B cell (primary cell): ENCODE results near the gene SST. TPM values are rescaled to one million over a fixed set of nuclear protein-coding genes. Genes with fewer than 3 reads are reported as not detected.

Experiments
- ATAC-seq: fragments of 200-7000 bp; cut with Tn5 transposase; one replicate; pipeline ENCODE4 v1.10.0; 2021; ENCODE audit warnings: low read depth, mild to moderate bottlenecking, moderate number of reproducible peaks, moderate library complexity
- CTCF ChIA-PET: fragments of 350-600 bp; sonication (Branson Sonifier 250); formaldehyde crosslinking; loops from one replicate; lab custom pipeline; 2021; ENCODE audit warnings: antibody characterized with exemption, inconsistent platforms; lab: Charles Lee
- POLR2A ChIA-PET: fragments of 350-600 bp; sonication (Branson Sonifier 250); formaldehyde crosslinking; loops from one replicate; lab custom pipeline; 2021; ENCODE audit warnings: antibody characterized with exemption; lab: Charles Lee
- DNase-seq: peaks from one replicate; pipeline ENCODE4 v3.0.0; 2013
- H2AFZ ChIP-seq: 2 replicates; pipeline ENCODE4 v1.6.1; 2012; ENCODE audit warnings: mild to moderate bottlenecking, low read depth, low read length; ENCODE audit not compliant: insufficient read depth, poor library complexity, severe bottlenecking
- H3K27ac ChIP-seq, 2 donors: 1 replicate in 1 of 2; 2 replicates in 1 of 2; pipeline ENCODE4 v1.5.1; 2012 to 2013; ENCODE audit warnings: low read length in 2 of 2, mild to moderate bottlenecking in 2 of 2, moderate library complexity in 1 of 2
- H3K27me3 ChIP-seq, 4 experiments: fragments of 200-600 bp in 1 of 4; sonication (generic) in 1 of 4; replicated peaks in 1 of 4; 1 replicate in 2 of 4; 2 replicates in 2 of 4; pipeline versions ENCODE4 v1.6.1 to v1.7.0; 2013 to 2016; ENCODE audit warnings: low read length in 3 of 4, mild to moderate bottlenecking in 2 of 4, mixed read lengths in 1 of 4, moderate library complexity in 1 of 4; ENCODE audit not compliant: insufficient read depth in 4 of 4, control insufficient read depth in 3 of 4; ENCODE audit errors: control extremely low read depth in 1 of 4
- H3K36me3 ChIP-seq, 2 experiments: replicated peaks in 1 of 2; 1 replicate in 1 of 2; 2 replicates in 1 of 2; pipeline versions ENCODE4 v1.6.1 to v1.7.1; 2013; ENCODE audit warnings: low read length in 1 of 2; ENCODE audit not compliant: insufficient read depth in 2 of 2, control insufficient read depth in 1 of 2; ENCODE audit errors: control extremely low read depth in 1 of 2, extremely low read depth in 1 of 2
- H3K4me1 ChIP-seq, 2 donors: fragments of 200-600 bp in 1 of 2; sonication (generic) in 1 of 2; 1 replicate in 1 of 2; 2 replicates in 1 of 2; pipeline versions ENCODE4 v1.5.1 to v1.6.1; 2013 to 2017; ENCODE audit warnings: low read length in 2 of 2; ENCODE audit not compliant: control insufficient read depth in 2 of 2, insufficient read depth in 2 of 2
- H3K4me2 ChIP-seq: replicated peaks from 2 replicates; pipeline ENCODE3; 2012; ENCODE audit warnings: mild to moderate bottlenecking, low read depth, low read length; ENCODE audit not compliant: poor library complexity, severe bottlenecking
- H3K4me3 ChIP-seq, 5 experiments: fragments of 200-600 bp in 1 of 5; sonication (generic) in 1 of 5; 1 replicate in 3 of 5; 2 replicates in 2 of 5; pipeline versions ENCODE4 v1.5.1 to v1.7.0; 2011 to 2016; ENCODE audit warnings: low read length in 4 of 5, mild to moderate bottlenecking in 4 of 5, low read depth in 2 of 5, control low read depth in 1 of 5, moderate library complexity in 1 of 5; ENCODE audit not compliant: insufficient read depth in 1 of 5; ENCODE audit errors: control extremely low read depth in 1 of 5, extremely low read depth in 1 of 5
- H3K79me2 ChIP-seq: fragments of 200-600 bp; sonication (generic); one replicate; pipeline ENCODE4 v1.6.0; 2016; ENCODE audit warnings: low read length; ENCODE audit not compliant: control insufficient read depth, insufficient read depth
- H3K9ac ChIP-seq: fragments of 200-600 bp; sonication (generic); 2 replicates; pipeline ENCODE4 v1.6.1; 2017; ENCODE audit warnings: mild to moderate bottlenecking, low read length, moderate library complexity
- H3K9me3 ChIP-seq, 3 donors: one replicate each; pipeline versions ENCODE4 v1.6.1 to v1.7.1; 2013; ENCODE audit warnings: low read length in 2 of 3; ENCODE audit not compliant: control insufficient read depth in 2 of 3, insufficient read depth in 1 of 3; ENCODE audit errors: control extremely low read depth in 1 of 3
- H4K20me1 ChIP-seq: 2 replicates; pipeline ENCODE4 v1.6.0; 2012; ENCODE audit warnings: mild to moderate bottlenecking, low read length; ENCODE audit not compliant: insufficient read depth, control insufficient read depth, poor library complexity, severe bottlenecking
- H3K27ac Mint-ChIP-seq: one replicate; pipeline ENCODE4 v1.8.0; 2021; ENCODE audit warnings: mixed read lengths
- H3K27me3 Mint-ChIP-seq: one replicate; pipeline ENCODE4 v1.8.0; 2021; ENCODE audit warnings: mixed read lengths
- H3K4me1 Mint-ChIP-seq: one replicate; pipeline ENCODE4 v1.8.0; 2021; ENCODE audit warnings: mixed read lengths
- H3K4me3 Mint-ChIP-seq: one replicate; pipeline ENCODE4 v1.8.0; 2021; ENCODE audit warnings: mixed read lengths
- H3K9me3 Mint-ChIP-seq: one replicate; pipeline ENCODE4 v1.8.0; 2022; ENCODE audit warnings: mixed read lengths; ENCODE audit not compliant: insufficient read depth
- CTCF ChIP-seq: fragments of 200-600 bp; IDR thresholded peaks from one replicate; pipeline ENCODE4 v1.8.0; 2022; ENCODE audit warnings: antibody characterized with exemption, mild to moderate bottlenecking
- EZH2 ChIP-seq: IDR thresholded peaks from 2 replicates; pipeline ENCODE4 v1.6.1; 2012; ENCODE audit warnings: borderline replicate concordance, low read depth, mild to moderate bottlenecking, moderate library complexity, low read length; ENCODE audit not compliant: insufficient read depth, poor library complexity, severe bottlenecking
- WGBS: methylation state at CpG from one replicate; pipeline ENCODE4 v1.1.5; 2013; ENCODE audit warnings: missing lambda C conversion rate; ENCODE audit not compliant: insufficient coverage; 5-methylcytosine and 5-hydroxymethylcytosine counted together
- intact Hi-C: fragments of 100-400 bp; cut with micrococcal nuclease; formaldehyde crosslinking; loops from one replicate; pipeline ENCODE4 v1.10.0; 2022
- polyA plus RNA-seq: library from polyadenylated mRNA; depleted of rRNA; stranded (reverse); fragments of >200 nt; gene quantifications from 2 replicates; pipeline ENCODE4 v1.2.3, GENCODE V29; 2012
- total RNA-seq, 2 donors: library from RNA; stranded (reverse); fragments of 120-200 nt in 1 of 2; gene quantifications; 1 replicate in 1 of 2; 2 replicates in 1 of 2; pipeline versions ENCODE4 v1.2.3 to v1.2.4, GENCODE V29; 2013 to 2022

SST gene
- total and polyA plus RNA-seq, 2 donors (not counting 1 experiment from before 2014, with no cell fraction given) = not detected

- Mint-ChIP-seq H3K27me3 (peaks cover 38% of the 10 kb centered on the region), H3K27ac (no peak overlapping the region), H3K9me3 (peaks cover 2% of the 10 kb centered on the region), H3K4me3 (no peak overlapping the region), H3K4me1 (no peaks in the 10 kb centered on the region)
- no peak for TF ChIP-seq CTCF
- Histone ChIP-seq H3K4me2 (no peak overlapping the region), H3K36me3 (no peaks in the 10 kb centered on the region), H3K9ac (no peak overlapping the region), H3K4me3 (no peak overlapping the region), H3K9me3 (no peaks in the 10 kb centered on the region), H3K4me1 (no peaks in the 10 kb centered on the region), H3K27me3 (peaks cover 0 to 3% (median 1%) of the 10 kb centered on the region in 4 experiments), H4K20me1 (no peaks in the 10 kb centered on the region), H3K27ac (no peak overlapping the region), H2AFZ (no peak overlapping the region), H3K79me2 (no peaks in the 10 kb centered on the region)
- no peak for DNase-seq
- POLR2A ChIA-PET = no interaction called here
- WGBS = 75% methylated on average over 2 of the region's 2 CpGs
- CTCF ChIA-PET = interaction anchor here (1.4 to 1.9 kb wide), 2 partner anchors 25 to 38 kb away, joined by 4 to 5 read pairs; no protein-coding TSS in a partner anchor
- ATAC-seq = no peak
- intact Hi-C loops = no loop called here
Measured at GRCh38 chr3:187640569-187641059, 29.6 kb downstream of the SST start.

GRCh38 chr3:187639927-187640568 lies 30.1 kb downstream of the SST start:
- H3K9me3 ChIP-seq = peaks cover 0 to 4% (median 0%) of the 10 kb centered on the region in 3 donors
- Mint-ChIP-seq H3K4me1 (no peaks in the 10 kb centered on the region), H3K9me3 (peaks cover 6% of the 10 kb centered on the region), H3K27ac (no peak overlapping the region), H3K4me3 (no peak overlapping the region), H3K27me3 (peaks cover 39% of the 10 kb centered on the region)
- no peaks in the 10 kb centered on the region for H3K36me3 ChIP-seq
- H2AFZ ChIP-seq = no peak overlapping the region
- DNase-seq (no peak), ATAC-seq (no peak)
- WGBS = 98% methylated on average over 4 of the region's 5 CpGs
- H3K9ac ChIP-seq = no peak overlapping the region
- H4K20me1 ChIP-seq = no peaks in the 10 kb centered on the region
- H3K4me2 ChIP-seq = no peak overlapping the region
- intact Hi-C loops = no loop called here
- ChIA-PET POLR2A (no interaction called here), CTCF (interaction anchor here (1.9 kb wide), 1 partner anchor 24 kb away, joined by 5 read pairs; no protein-coding TSS in a partner anchor)
- no peak overlapping the region for H3K27ac ChIP-seq
- H3K27me3 ChIP-seq = peaks cover 0 to 3% (median 1%) of the 10 kb centered on the region in 4 experiments
- no peak overlapping the region for H3K4me3 ChIP-seq
- H3K79me2 ChIP-seq = no peaks in the 10 kb centered on the region
- H3K4me1 ChIP-seq = no peaks in the 10 kb centered on the region
- no peak for TF ChIP-seq EZH2
- no peak for TF ChIP-seq CTCF
